GM18508 (cell line): Measurements from ENCODE around the gene NDN.
"Not testable (repeated sequence)": the region's sequence is repeated elsewhere in the genome, so short reads cannot be mapped to it uniquely, and the experiment has no call there.

ENCODE experiments used
- ATAC-seq: cut with Tn5 transposase; IDR thresholded peaks from one replicate; pipeline ENCODE4 v1.9.1; 2021; ENCODE audit warnings: moderate number of reproducible peaks; ENCODE audit not compliant: insufficient read depth, unreplicated experiment

Gene NDN

GRCh38 chr15:23687143-23687470, at the start of gene NDN:
NDN (minus strand) TSS chr15:23687305; CDS start chr15:23687217, 88 bp downstream.
- no peak for ATAC-seq

- no peak for ATAC-seq
Observed at GRCh38 chr15:23736033-23736673, 49.0 kb upstream of the NDN start.

GRCh38 chr15:23734862-23735261, 47.8 kb upstream of the NDN start:
- no peak for ATAC-seq

- ATAC-seq, result not testable (repeated sequence)
Observed at GRCh38 chr15:23713874-23714656, 27.0 kb upstream of the NDN start.

- ATAC-seq, result no peak
Observed at GRCh38 chr15:23708332-23708731, 21.2 kb upstream of the NDN start.

GRCh38 chr15:23695282-23695681, 8.2 kb upstream of the NDN start:
- no peak for ATAC-seq

GRCh38 chr15:23694592-23694991, 7.5 kb upstream of the NDN start:
- no peak for ATAC-seq

GRCh38 chr15:23690450-23690852, 3.3 kb upstream of the NDN start:
- no peak for ATAC-seq

GRCh38 chr15:23690015-23690414, 2.9 kb upstream of the NDN start:
- no peak for ATAC-seq

- ATAC-seq, result no peak
Observed at GRCh38 chr15:23686466-23687142, 501 bp downstream of the NDN start.

- ATAC-seq, result no peak
Observed at GRCh38 chr15:23671481-23671880, 15.6 kb downstream of the NDN start.

- ATAC-seq, result no peak
Observed at GRCh38 chr15:23670970-23671369, 16.1 kb downstream of the NDN start.

GRCh38 chr15:23663232-23663631, 23.9 kb downstream of the NDN start:
- ATAC-seq, result no peak

GRCh38 chr15:23648920-23649515, 38.1 kb downstream of the NDN start:
- no peak for ATAC-seq

- no peak for ATAC-seq
Observed at GRCh38 chr15:23647421-23648370, 39.4 kb downstream of the NDN start, which contains the start of gene MAGEL2. MAGEL2 (minus strand) TSS chr15:23647867; CDS start chr15:23647742, 125 bp downstream.

- ATAC-seq, result no peak
Observed at GRCh38 chr15:23647001-23647295, 40.2 kb downstream of the NDN start.

GRCh38 chr15:23646165-23647000, 40.7 kb downstream of the NDN start:
- ATAC-seq, result no peak

GRCh38 chr15:23645371-23646164, 41.5 kb downstream of the NDN start:
- no peak for ATAC-seq
